Mucosa of descending colon (tissue), 3 donors: ENCODE measurements around the gene MROH9. TPM values are rescaled to one million over a fixed set of nuclear protein-coding genes. Genes with fewer than 3 reads are reported as not detected.

Source experiments
- ATAC-seq: fragments of 200-7000 bp; cut with Tn5 transposase; one replicate; pipeline ENCODE4 v1.9.1; 2020; ENCODE audit warnings: mild to moderate bottlenecking, moderate library complexity
- DNase-seq, 3 donors: peaks; one replicate each; pipeline ENCODE4 v3.0.0-alpha.2; 2020
- H3K36me3 ChIP-seq: fragments of 200-600 bp; one replicate; pipeline ENCODE4 v1.8.0; 2021; ENCODE audit warnings: low read depth, mild to moderate bottlenecking
- H3K4me1 ChIP-seq: fragments of 200-600 bp; one replicate; pipeline ENCODE4 v1.8.0; 2021; ENCODE audit warnings: low read depth, mild to moderate bottlenecking
- H3K4me3 ChIP-seq: fragments of 200-600 bp; one replicate; pipeline ENCODE4 v1.8.0; 2021; ENCODE audit warnings: mild to moderate bottlenecking
- H3K9me3 ChIP-seq: fragments of 200-600 bp; one replicate; pipeline ENCODE4 v1.8.0; 2021; ENCODE audit warnings: mild to moderate bottlenecking
- CTCF ChIP-seq: fragments of 200-600 bp; IDR thresholded peaks from one replicate; pipeline ENCODE4 v1.8.0; 2022; ENCODE audit warnings: antibody characterized with exemption, mild to moderate bottlenecking
- intact Hi-C, 2 donors: fragments of 100-400 bp; cut with DNase I in 1 of 2; cut with micrococcal nuclease in 1 of 2; formaldehyde crosslinking; loops; one replicate each; pipeline versions ENCODE4 v1.11.0 to v1.11.1; 2022; cut with DNase I, micrococcal nuclease
- total RNA-seq, 3 donors: library from RNA; stranded (reverse); fragmentation: NEBNext Ultra II Directional in 2 of 3; extraction: Animal tissue kit (Norgen Biotek cat#: 25700) in 2 of 3; gene quantifications; one replicate each; pipeline versions ENCODE4 v1.2.1 to v1.2.4, GENCODE V29; 2021 to 2023
- donor health status: DM: no; HTN: no; CAD: no; lungs with moderate emphysema.
- donor health status: DM: no; HTN: no; CAD: no.
- donor health status: DM: no; HTN: yes; CAD: no.

MROH9 gene
- total RNA-seq, 3 donors from 2014 or later = not detected

GRCh38 chr1:171103862-171104261 lies 168.5 kb downstream of the MROH9 start:
- intact Hi-C loops = no loop called here
- H3K4me3 ChIP-seq = no peak overlapping the region
- no peaks in the 10 kb centered on the region for H3K36me3 ChIP-seq
- no peak for TF ChIP-seq CTCF
- ATAC-seq (no peak), DNase-seq (no peak)
- no peaks in the 10 kb centered on the region for H3K4me1 ChIP-seq
- H3K9me3 ChIP-seq = no peaks in the 10 kb centered on the region

GRCh38 chr1:171107262-171107940 lies 172.1 kb downstream of the MROH9 start:
- Histone ChIP-seq H3K36me3 (no peaks in the 10 kb centered on the region), H3K9me3 (no peaks in the 10 kb centered on the region), H3K4me1 (no peaks in the 10 kb centered on the region), H3K4me3 (no peak overlapping the region)
- DNase-seq (no peak), ATAC-seq (no peak)
- intact Hi-C loops = no loop called here
- TF ChIP-seq CTCF = no peak

- H3K4me1 ChIP-seq = no peaks in the 10 kb centered on the region
- no peak for DNase-seq
- ATAC-seq = no peak
- no peak for TF ChIP-seq CTCF
- H3K4me3 ChIP-seq = no peak overlapping the region
- intact Hi-C loops = no loop called here
- no peaks in the 10 kb centered on the region for H3K36me3 ChIP-seq
- H3K9me3 ChIP-seq = no peaks in the 10 kb centered on the region
Measured at GRCh38 chr1:171107969-171108368, 172.6 kb downstream of the MROH9 start.

- H3K36me3 ChIP-seq = no peaks in the 10 kb centered on the region
- H3K4me1 ChIP-seq = no peaks in the 10 kb centered on the region
- DNase-seq (no peak), ATAC-seq (no peak)
- intact Hi-C loops = no loop called here
- H3K9me3 ChIP-seq = no peaks in the 10 kb centered on the region
- H3K4me3 ChIP-seq = no peak overlapping the region
- TF ChIP-seq CTCF = no peak
Measured at GRCh38 chr1:171109966-171110365, 174.6 kb downstream of the MROH9 start.

GRCh38 chr1:171110621-171111326 lies 175.4 kb downstream of the MROH9 start:
- no peak for DNase-seq
- TF ChIP-seq CTCF = no peak
- H3K36me3 ChIP-seq = no peaks in the 10 kb centered on the region
- ATAC-seq = no peak
- intact Hi-C loops = no loop called here
- no peaks in the 10 kb centered on the region for H3K9me3 ChIP-seq
- H3K4me3 ChIP-seq = no peak overlapping the region
- no peaks in the 10 kb centered on the region for H3K4me1 ChIP-seq
